ENCODE results near the gene STK33.

Gene STK33

GRCh38 chr11:8613036-8613435, 19.0 kb upstream of the STK33 start:
- Mint-ChIP-seq H3K4me3 (no peak overlapping the region), H3K27ac (no peak overlapping the region), H3K9me3 (no peaks in the 10 kb centered on the region), H3K4me1 (peaks cover 6% of the 10 kb centered on the region), H3K27me3 (no peaks in the 10 kb centered on the region), H3K36me3 (ENCODE audit: low read depth) (peaks cover 9% of the 10 kb centered on the region)
- no peak for ATAC-seq
- DNase-seq: no peak

DNA sequence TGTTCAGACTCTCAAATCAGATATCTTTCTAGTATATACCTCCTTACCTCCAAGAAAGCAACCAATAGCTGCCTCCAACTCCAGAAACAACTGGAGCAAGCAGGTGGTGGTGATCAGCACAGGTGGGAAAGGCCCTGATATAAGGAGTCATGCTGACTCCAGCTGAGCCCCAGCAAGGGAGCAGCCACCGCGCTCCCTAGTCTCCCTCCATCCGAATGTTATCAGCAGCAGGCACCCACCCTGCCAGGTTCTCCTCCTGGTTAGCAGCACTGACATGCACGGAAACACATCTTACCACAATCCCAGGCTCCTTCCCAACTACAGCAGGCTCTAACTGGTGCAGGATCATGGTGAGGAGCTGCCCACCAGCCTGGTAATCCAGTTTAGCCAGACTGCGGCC, 18.5 kb upstream of the STK33 start:
- H3K4me1 Mint-ChIP-seq: peaks cover 6% of the 10 kb centered on the region
- H3K4me3 Mint-ChIP-seq: no peak overlapping the region
- no peak overlapping the region for H3K27ac Mint-ChIP-seq
- H3K36me3 Mint-ChIP-seq (ENCODE audit: low read depth): peaks cover 8% of the 10 kb centered on the region
- ATAC-seq (no peak), DNase-seq (no peak)
- H3K9me3 Mint-ChIP-seq: no peaks in the 10 kb centered on the region
- H3K27me3 Mint-ChIP-seq: no peaks in the 10 kb centered on the region

DNA sequence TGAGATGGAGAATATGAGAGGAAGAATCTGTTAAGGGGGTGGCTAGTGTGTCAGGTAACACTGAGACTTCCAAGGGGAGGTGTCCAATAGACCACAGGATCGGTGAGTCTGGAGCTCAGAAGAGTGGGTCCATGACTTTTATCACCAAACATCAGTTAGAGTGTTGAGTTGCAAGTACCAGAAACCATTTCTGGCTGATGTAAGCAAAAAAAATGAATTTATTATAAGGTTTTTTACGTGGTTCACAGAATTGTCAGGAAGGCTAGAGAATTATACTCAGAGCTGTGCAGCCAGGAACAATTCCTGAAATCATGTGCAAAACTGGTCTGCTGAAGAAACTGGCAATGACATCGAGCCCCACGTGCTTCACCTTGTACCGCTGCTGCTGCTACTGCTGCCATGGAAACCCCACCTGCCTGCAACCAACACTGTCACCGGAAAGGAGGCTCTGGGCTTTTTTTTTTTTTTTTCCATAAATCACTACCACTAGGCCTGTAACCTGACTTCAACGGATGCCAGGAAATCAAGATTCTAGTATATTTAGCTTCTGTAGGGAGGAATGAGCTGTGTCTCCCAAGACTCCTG, 16.6 kb upstream of the STK33 start:
- Mint-ChIP-seq H3K27me3 (no peaks in the 10 kb centered on the region), H3K4me3 (no peak overlapping the region), H3K36me3 (ENCODE audit: low read depth) (peaks cover 5% of the 10 kb centered on the region), H3K9me3 (no peaks in the 10 kb centered on the region), H3K4me1 (peaks cover 6% of the 10 kb centered on the region), H3K27ac (no peak overlapping the region)
- ATAC-seq (no peak), DNase-seq (peak; percentile 13)

DNA sequence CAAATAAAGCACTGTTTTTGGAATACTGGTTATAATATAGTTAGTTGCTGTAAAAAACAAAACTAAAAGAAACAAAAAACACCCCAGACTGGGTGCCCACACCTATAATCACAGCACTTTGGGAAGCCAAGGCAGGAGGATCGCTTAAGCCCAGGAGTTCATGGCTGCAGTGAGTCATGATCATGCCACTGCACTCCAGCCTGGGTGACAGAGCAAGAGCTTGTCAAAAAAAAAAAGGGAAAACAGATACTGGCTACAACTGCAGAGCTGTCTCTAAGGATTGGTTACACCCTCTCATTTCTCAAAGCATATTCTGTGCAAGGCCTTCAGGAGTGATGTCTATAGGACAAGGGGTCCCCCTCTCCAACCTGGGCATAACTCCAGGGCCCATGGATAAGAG, 14.6 kb upstream of the STK33 start:
- Mint-ChIP-seq H3K27ac (no peak overlapping the region), H3K27me3 (peaks cover 15% of the 10 kb centered on the region), H3K4me1 (peaks cover 6% of the 10 kb centered on the region), H3K36me3 (ENCODE audit: low read depth) (no peaks in the 10 kb centered on the region), H3K4me3 (no peak overlapping the region), H3K9me3 (no peaks in the 10 kb centered on the region)
- no peak for DNase-seq
- ATAC-seq: no peak

DNA sequence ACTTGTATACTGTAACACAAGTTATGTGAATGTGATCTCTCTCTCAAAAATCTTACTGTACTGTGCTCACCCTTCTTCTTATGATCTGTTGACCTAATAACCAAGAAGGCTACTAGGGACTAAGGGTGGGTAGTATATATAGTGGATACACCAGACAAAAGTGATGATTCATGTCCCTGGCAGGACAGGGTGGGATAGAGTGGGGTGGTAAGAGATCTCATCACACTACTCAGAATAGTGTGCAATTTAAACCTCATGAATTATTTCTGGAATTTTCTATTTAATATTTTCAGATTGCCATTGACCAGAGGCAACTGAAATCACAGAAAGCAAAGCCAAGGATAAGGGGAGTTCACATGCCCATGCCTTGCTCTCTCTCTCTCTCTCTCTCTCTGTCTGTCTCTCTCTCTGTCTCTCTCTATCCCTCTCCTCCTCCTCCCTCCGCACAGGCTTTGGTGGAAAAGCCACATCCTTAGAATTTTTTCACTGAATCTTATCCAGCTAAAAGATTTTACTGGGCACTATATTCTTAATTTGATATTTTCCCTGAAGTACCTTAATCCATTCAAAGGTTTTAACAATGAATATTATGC, 12.0 kb upstream of the STK33 start:
- Mint-ChIP-seq H3K4me3 (no peak overlapping the region), H3K27me3 (peaks cover 24% of the 10 kb centered on the region), H3K36me3 (ENCODE audit: low read depth) (no peaks in the 10 kb centered on the region), H3K9me3 (no peaks in the 10 kb centered on the region), H3K4me1 (peaks cover 6% of the 10 kb centered on the region), H3K27ac (no peak overlapping the region)
- no peak for ATAC-seq
- DNase-seq: no peak

DNA sequence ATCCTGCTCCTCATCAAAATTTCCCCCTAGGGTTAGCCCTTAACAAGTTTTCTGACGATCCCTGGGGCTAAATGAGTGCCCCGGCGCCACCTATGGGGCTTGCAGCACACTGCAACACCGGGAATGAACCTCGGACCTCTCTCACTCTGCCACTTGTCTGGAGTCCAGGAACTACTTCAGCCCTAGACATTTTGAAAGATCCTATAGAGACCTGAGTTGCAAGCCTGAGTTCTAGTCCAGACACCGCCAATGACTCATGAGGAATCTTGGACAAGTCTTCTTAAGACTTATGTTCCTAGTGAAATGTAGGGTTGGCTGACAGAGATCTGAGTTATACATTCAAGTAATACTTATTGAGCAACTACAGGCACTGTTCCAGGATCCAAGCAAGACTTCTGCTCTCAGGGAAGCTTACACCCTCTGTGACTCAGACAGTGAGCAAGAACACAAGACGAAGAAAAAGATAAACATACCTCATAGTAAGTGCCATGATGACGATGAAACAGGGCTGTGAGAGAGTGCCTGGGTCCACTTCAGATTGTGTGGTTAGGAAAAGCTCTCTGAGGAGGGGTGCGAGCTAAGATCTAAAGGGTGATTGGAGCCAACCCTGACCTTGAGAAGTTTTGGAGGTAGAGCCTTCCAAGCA, 10.2 kb upstream of the STK33 start:
- H3K4me1 Mint-ChIP-seq: no peaks in the 10 kb centered on the region
- H3K4me3 Mint-ChIP-seq: no peak overlapping the region
- no peaks in the 10 kb centered on the region for H3K9me3 Mint-ChIP-seq
- no peak overlapping the region for H3K27ac Mint-ChIP-seq
- peaks cover 24% of the 10 kb centered on the region for H3K27me3 Mint-ChIP-seq
- ATAC-seq (peak; percentile 71), DNase-seq (peak; percentile 60)
- no peaks in the 10 kb centered on the region for H3K36me3 Mint-ChIP-seq (ENCODE audit: low read depth)

DNA sequence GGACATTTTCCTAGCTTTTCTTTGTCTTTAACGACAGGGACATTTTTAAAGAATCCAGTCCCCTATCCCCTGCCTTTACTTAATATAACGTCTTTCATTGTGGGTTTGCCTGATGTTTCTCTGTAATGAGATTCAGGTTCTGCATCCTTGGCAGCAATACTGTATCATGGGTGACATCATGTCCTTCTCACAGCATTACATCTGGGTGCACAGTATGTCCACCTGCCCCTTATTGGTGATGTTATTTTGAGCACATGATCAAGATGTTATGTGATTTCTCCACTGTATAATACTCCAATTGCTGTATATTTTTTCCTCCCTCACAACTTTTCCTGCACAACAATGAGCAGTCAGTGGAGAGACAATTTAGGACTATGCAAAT, 9.7 kb upstream of the STK33 start:
- no peak overlapping the region for H3K27ac Mint-ChIP-seq
- no peaks in the 10 kb centered on the region for H3K4me1 Mint-ChIP-seq
- H3K4me3 Mint-ChIP-seq: no peak overlapping the region
- H3K27me3 Mint-ChIP-seq: peaks cover 26% of the 10 kb centered on the region
- no peaks in the 10 kb centered on the region for H3K36me3 Mint-ChIP-seq (ENCODE audit: low read depth)
- ATAC-seq (peak; percentile 8), DNase-seq (no peak)
- H3K9me3 Mint-ChIP-seq: no peaks in the 10 kb centered on the region

DNA sequence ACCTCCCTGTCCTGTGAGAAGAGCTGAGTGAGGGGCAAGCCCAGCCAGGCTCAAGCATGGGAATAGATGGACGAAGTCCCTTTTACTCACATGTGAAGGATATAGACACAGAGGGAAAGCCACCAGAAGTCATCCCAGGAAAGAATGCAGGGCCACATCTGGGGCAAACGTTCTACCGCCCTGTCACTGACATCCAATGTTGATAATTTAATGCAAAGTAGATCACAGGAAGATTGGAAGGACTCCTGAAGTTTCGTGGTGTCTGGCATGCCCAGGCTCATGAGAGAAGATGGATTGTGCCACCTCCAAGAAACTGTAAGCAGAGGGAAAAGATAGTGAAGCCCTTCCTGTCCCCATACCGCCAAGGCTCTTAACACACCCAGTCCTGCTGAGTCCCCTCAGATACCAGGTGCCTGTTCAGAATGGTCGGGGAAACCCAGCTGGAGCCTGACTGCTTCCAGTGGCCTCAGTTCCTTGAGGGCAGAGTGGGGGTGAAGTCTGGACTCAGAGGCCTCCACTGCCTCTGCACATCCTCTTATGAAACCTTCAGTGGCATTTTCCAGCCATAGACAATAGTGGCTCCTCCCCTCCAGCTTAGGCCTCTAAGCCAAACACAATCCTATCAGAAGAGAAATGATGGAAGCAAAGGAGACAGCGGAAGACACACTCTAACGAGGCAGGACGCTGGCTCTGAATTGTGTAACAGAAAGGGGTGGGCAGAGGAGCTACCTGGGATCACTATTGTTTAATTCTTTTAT, 7.5 kb upstream of the STK33 start:
- peaks cover 36% of the 10 kb centered on the region for H3K27me3 Mint-ChIP-seq

GRCh38 chr11:8598506-8598905, 4.5 kb upstream of the STK33 start:
- no peak for DNase-seq
- peaks cover 28% of the 10 kb centered on the region for H3K27me3 Mint-ChIP-seq

More for the DNA sequence above, 7.5 kb upstream of the STK33 start:
- Mint-ChIP-seq H3K4me1 (no peaks in the 10 kb centered on the region), H3K4me3 (no peak overlapping the region), H3K27ac (no peak overlapping the region), H3K9me3 (no peaks in the 10 kb centered on the region), H3K36me3 (ENCODE audit: low read depth) (no peaks in the 10 kb centered on the region)
- DNase-seq (no peak), ATAC-seq (no peak)

GRCh38 chr11:8597182-8597581, 3.2 kb upstream of the STK33 start:
- Mint-ChIP-seq H3K27ac (no peak overlapping the region), H3K27me3 (peaks cover 35% of the 10 kb centered on the region), H3K9me3 (no peaks in the 10 kb centered on the region), H3K4me1 (peaks cover 12% of the 10 kb centered on the region), H3K4me3 (no peak overlapping the region), H3K36me3 (ENCODE audit: low read depth) (no peaks in the 10 kb centered on the region)
- DNase-seq: no peak
- ATAC-seq: no peak

More at GRCh38 chr11:8598506-8598905, 4.5 kb upstream of the STK33 start:
- no peak overlapping the region for H3K27ac Mint-ChIP-seq
- peaks cover 6% of the 10 kb centered on the region for H3K4me1 Mint-ChIP-seq
- ATAC-seq: no peak
- H3K36me3 Mint-ChIP-seq (ENCODE audit: low read depth): no peaks in the 10 kb centered on the region
- no peak overlapping the region for H3K4me3 Mint-ChIP-seq
- H3K9me3 Mint-ChIP-seq: no peaks in the 10 kb centered on the region

GRCh38 chr11:8596504-8597046, 2.5 kb upstream of the STK33 start:
- Mint-ChIP-seq H3K4me3 (no peak overlapping the region), H3K27ac (no peak overlapping the region), H3K9me3 (no peaks in the 10 kb centered on the region), H3K4me1 (peaks cover 12% of the 10 kb centered on the region), H3K27me3 (peaks cover 35% of the 10 kb centered on the region), H3K36me3 (ENCODE audit: low read depth) (no peaks in the 10 kb centered on the region)
- ATAC-seq: no peak
- no peak for DNase-seq

DNA sequence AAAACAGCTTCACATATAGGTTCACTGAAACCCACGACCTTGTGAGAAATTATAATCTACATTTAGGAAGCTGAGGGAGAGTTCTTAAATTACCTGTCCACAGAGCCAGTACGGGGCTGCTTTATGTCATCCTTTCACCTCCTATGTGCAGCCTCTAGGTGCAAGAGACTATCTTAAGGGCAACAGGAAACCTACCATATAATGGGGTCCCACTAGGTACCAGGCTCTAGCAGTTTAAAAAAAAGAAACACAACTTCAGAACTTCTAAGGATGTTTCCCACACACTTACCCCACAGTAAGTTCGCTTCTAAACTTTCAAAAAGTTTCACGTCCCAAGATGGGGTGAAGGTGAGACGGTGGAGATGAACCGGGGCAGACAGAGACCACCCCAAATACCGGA, 573 bp downstream of the STK33 start:
- no peaks in the 10 kb centered on the region for H3K9me3 Mint-ChIP-seq
- peaks cover 31% of the 10 kb centered on the region for H3K27me3 Mint-ChIP-seq
- no peak overlapping the region for H3K27ac Mint-ChIP-seq
- DNase-seq (no peak), ATAC-seq (no peak)
- H3K4me1 Mint-ChIP-seq: peaks cover 12% of the 10 kb centered on the region
- H3K4me3 Mint-ChIP-seq: peak overlapping the region; percentile 77
- H3K36me3 Mint-ChIP-seq (ENCODE audit: low read depth): no peaks in the 10 kb centered on the region

- H3K27me3 Mint-ChIP-seq: peaks cover 11% of the 10 kb centered on the region
- H3K36me3 Mint-ChIP-seq (ENCODE audit: low read depth): no peaks in the 10 kb centered on the region
- DNase-seq (no peak), ATAC-seq (no peak)
- H3K27ac Mint-ChIP-seq: no peak overlapping the region
- H3K4me3 Mint-ChIP-seq: no peak overlapping the region
- H3K4me1 Mint-ChIP-seq: peaks cover 2% of the 10 kb centered on the region
- H3K9me3 Mint-ChIP-seq: no peaks in the 10 kb centered on the region
These were observed 6.1 kb downstream of the STK33 start for GRCh38 chr11:8587915-8588314.

GRCh38 chr11:8586805-8587204, 7.2 kb downstream of the STK33 start:
- DNase-seq (no peak), ATAC-seq (no peak)
- Mint-ChIP-seq H3K9me3 (no peaks in the 10 kb centered on the region), H3K27ac (no peak overlapping the region), H3K4me1 (no peaks in the 10 kb centered on the region), H3K36me3 (ENCODE audit: low read depth) (no peaks in the 10 kb centered on the region), H3K4me3 (no peak overlapping the region), H3K27me3 (peaks cover 9% of the 10 kb centered on the region)

DNA sequence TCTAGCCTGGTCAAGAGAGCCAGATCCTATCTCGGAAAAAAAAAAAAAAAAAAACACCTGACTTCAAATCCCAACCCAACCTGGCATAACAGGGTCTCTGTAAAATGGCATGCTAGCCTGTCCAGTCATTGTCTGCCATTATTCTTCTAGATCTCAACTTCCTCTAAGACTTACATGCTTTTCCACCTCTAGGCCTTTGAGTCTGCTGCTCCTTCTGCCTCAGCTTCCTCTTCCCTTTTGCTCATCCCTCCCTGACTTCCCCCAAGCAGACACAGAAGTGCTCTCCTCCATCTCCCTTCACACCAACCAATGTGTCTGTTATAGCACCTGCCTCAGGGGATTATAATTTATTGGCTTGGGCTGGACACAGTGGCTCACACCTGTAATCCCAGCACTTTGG, 7.8 kb downstream of the STK33 start:
- Mint-ChIP-seq H3K27me3 (peaks cover 8% of the 10 kb centered on the region), H3K36me3 (ENCODE audit: low read depth) (no peaks in the 10 kb centered on the region), H3K4me3 (no peak overlapping the region), H3K4me1 (no peaks in the 10 kb centered on the region), H3K9me3 (no peaks in the 10 kb centered on the region), H3K27ac (no peak overlapping the region)
- no peak for DNase-seq
- ATAC-seq: no peak
